ENCODE results near the gene TRNAU1AP.
"Not testable (repeated sequence)": the region's sequence is repeated elsewhere in the genome, so short reads cannot be mapped to it uniquely, and the experiment has no call there.

The TRNAU1AP gene

GRCh38 chr1:28578696-28579218, 25.9 kb downstream of the TRNAU1AP start:
- no peak for FAIRE-seq

- FAIRE-seq = no peak
Observed at GRCh38 chr1:28579401-28579800, 26.5 kb downstream of the TRNAU1AP start.

DNA sequence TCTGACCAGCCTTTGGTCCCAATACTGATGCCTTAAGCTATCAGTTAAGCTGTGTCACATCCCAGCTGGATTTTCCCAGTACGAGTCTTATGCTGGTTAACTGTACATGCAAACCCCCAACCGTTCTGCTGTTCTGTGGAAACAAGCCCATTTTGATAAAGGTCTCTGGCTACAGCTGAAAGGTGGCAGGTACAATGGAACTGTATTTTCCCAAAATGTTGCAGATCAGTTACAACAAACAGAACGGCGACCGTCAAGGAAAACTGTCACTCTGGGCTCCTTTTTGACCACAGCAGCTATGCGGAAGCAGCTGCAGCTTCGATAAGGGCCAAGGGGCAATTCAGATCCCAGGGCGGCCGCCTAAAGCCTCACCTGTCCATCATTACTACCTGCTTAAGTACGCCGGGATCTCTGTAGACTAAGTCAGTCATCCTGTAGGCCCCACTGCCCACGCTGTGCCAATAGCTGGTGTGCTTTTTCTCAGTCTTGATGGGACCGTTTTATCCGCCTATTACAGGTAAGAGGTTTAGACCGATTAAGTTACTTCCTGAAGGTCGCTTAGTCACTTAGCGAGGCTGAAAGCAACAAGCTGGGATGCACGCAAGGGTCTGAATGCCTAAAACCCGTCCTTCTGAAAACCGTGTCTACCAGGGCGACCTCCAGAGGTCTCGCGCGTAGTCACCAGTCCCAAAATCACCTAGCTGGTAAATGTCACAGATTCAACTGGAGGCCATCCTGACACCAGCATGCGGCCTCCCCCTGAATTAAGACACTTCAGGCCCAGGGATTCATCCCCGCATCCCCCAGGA, 28.0 kb downstream of the TRNAU1AP start:
- FAIRE-seq = no peak

DNA sequence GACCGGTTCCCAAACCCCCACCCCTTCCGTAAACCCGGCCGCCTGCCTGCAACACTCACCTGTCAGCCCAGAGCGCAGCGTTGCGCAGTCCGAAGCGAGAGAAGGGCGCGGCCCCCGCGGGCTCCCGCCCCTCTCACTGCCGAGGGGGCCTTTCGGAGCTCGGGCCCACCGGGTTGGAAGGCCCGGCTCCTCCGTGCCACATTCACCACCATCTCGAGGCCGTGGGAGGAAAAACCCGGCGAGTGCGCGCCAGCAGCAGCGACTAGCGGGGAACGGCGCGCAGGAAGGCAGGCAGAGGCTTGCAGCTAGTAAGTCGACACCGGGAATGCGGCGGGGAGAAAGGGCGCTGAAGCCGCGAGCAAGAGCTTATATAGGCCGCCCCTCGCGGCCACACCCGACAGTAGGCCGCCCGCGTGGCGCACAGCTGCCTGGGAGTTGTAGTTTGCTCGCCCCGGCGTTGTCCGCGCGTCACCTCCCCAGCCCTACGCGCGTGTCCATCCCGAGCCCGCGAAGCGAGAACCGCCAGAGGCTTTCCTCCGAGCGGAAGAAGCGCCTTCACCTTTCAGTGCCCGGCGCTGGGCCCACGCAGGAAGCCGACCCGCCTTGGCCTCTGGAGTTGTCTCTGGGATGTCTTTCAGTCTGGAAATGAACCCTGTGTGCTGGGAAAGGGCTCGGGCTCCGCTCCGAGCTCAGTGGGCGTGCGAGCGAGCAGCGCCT, 28.8 kb downstream of the TRNAU1AP start:
- FAIRE-seq = no peak

DNA sequence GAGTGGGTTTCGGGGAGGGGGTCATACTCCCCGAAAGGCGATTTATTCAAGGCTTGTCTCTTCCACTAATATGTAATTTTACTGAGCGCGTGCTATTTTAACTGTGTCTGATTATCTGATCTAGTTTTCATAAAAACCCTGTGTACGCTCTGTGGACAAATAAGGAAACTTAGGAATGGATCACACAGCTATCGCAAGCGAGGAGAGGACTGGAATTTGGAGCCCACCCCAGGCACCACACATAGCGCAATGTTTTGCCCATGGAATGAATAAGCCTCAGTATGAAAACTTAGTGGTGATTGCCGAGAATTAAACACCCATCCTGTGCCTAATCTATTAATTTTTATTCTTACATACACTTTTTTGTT, 29.3 kb downstream of the TRNAU1AP start:
- no peak for FAIRE-seq

DNA sequence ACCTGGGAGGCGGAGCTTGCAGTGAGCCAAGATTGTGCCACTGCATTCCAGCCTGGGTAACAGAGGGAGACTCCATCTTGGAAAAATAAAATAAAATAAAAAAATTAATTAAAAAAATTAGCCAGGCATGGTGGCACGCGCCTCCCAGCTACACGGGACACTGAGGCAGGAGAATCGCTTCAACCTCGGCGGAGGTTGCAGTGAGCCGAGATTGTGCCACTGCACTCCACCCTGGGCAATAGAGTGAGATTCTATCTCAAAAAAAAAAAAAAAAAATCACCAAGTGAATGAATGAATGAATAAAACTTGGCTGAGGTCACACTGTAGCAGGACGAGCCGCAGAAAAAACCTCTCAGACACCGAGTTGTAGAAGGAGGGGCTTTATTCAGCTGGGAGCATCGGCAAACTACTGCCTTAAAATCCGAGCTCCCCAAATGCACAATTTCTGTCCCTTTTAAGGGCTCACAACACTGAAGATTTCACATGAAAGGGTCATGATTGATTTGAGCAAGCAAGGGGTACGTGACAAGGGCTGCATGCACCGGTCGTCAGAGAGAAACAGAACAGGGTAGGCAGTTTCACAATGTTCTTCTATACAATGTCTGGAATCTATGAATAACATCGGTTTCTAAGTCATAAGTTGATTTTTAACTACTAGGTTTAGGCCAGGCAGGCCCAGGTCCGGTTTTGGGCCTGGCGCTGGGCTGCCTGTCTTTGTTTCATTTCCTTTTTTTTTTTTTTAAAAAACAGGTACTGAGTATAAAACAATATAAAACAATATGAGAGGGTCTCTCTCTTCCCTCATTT, 33.9 kb downstream of the TRNAU1AP start:
- FAIRE-seq = not testable (repeated sequence)

DNA sequence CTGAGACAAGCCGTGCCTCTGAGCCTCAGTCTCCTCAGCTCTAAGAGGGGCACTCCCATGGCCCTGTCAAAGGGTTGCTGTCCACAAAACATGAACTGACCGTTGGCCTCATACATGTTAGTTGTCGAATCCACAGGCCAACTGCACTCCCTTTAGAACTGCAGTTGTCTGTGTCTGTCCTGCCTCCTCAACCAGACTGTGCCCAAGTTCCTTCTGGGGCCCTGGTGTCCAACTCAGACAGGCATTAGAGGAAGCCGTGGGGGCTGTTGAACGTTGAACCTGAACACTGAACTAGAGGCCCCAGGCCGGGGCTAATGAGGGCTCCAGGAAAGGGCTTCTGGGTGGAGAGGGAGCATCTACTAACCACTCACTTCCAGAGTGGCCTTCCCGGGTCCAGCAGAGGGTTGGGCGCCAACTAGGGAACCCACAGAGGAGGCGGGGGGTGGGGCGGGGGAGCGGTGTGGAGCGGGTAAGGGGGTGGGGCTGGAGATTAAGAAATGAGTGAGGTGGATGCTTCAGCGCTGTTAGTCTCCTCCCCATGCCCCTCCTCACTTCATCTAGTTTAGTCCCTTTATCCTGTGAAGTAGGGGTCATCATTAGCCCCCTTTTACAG, 38.9 kb downstream of the TRNAU1AP start, which contains the start of gene RAB42:
Gene RAB42 (plus strand): TSS at position 558 of the 613 bp plus-strand sequence. CDS start 247 bp downstream, outside the sequence.
- no peak for FAIRE-seq

- FAIRE-seq = no peak
Observed at GRCh38 chr1:28592321-28593071, 39.6 kb downstream of the TRNAU1AP start.

DNA sequence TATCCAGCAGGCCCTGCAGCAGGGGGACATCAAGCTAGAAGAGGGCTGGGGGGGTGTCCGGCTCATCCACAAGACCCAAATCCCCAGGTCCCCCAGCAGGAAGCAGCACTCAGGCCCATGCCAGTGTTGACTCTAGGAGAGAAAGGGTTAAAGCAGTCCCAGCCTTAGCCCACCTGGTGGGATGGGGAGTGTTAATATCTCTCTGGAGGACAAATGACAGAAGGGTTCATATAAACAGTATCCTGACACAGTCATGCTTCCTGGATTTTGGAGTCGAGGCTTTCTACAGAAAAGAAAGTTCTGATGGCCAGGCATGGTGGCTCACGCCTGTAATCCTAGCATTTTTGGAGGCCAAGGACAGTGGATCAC, 41.1 kb downstream of the TRNAU1AP start:
- not testable (repeated sequence) for FAIRE-seq

- FAIRE-seq = not testable (repeated sequence)
Observed at GRCh38 chr1:28594686-28595411, 42.0 kb downstream of the TRNAU1AP start.

GRCh38 chr1:28595412-28596191, 42.7 kb downstream of the TRNAU1AP start:
- no peak for FAIRE-seq

DNA sequence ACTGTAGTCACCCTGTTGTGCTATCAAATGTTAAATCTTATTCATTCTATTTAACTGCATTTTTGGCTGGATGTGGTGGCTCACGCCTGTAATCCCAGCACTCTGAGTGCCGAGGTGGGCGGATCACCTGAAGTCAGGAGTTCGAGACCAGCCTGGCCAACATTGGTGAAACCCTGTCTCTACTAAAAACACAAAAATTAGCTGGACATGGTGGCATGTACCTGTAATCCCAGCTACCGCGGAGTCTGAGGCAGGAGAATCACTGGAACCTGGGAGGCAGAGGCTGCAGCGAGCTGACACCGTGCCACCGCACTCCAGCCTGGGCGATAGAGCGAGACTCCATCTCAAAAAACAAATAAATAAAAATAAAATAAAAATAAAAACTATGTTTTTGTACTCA, 43.4 kb downstream of the TRNAU1AP start:
- not testable (repeated sequence) for FAIRE-seq

DNA sequence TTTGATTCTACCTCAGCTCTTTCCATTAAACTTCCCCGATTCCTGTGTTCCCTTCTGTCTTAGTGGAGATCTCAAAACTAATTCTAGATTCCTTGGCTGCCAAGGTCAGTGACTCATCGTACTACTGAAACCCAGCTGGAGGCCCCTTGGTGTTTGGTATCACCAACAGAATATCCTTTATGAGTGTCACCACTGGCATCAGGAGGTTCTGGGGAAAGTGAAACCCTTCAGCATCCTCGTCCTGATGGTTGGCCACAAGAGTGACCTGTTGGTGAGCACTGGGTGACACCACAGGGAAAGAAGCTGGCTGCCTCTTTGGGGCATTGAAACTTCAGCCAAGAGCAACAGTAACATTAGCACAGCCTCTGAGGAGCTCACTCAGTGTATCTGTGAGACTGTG, 48.8 kb downstream of the TRNAU1AP start:
- FAIRE-seq = no peak

DNA sequence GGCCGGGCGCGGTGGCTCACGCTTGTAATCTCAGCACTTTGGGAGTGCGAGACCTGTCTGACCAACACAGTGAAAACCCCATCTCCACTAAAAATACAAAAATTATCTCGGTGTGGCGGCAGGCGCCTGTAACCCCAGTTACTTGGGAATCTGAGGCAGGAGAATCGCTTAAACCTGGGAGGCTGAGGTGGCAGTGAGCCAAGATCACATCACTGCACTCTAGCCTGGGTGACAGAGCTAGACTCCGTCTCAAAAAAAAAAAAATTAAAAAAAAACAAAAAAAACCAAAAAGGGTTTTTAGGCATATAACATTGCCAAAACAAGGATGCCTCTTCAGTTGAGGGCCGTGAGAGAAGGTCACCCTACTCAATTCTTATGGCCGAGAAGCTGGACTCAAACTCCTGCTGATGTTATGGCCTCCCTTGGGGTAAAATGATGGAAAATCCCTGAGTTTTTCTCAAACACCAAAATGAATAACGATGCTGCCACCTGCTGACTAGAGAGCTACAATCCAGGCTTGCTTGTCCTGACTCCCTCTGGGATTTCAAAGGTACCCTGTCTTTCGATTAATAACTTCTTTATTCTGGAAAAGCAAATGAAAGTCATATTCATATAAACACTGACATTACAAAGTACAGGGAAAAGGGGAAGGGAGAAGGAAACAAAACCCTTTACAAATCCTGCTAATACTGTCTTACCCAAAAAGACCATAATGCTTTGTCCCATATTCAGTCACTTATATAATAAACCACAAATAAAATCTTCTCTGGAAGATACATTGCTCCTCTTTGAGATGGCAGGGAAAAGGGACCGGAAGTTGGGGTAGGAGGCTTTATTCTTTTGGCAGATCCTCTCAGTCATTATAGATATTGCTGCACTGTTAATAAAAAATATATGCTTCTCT, 49.9 kb downstream of the TRNAU1AP start:
- FAIRE-seq = no peak

DNA sequence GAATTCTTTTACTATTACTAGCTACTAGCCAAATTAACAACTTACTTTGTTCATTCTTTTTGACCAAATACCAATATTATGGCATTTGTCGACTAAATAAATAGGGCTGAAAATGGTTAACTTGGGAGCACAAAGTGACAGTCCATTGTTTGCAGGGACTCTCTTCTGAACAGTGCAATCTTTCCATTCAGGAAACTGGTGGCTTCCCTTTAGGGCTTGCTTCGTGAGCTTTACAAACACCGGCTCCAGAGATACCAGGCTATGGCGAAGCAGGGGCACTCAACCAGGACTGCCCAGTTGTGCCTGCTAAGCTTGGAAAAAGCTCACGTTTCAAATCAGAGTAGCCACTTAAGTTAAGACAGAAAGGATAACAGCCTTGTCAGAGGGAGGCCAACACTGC, 51.5 kb downstream of the TRNAU1AP start:
- FAIRE-seq = no peak

DNA sequence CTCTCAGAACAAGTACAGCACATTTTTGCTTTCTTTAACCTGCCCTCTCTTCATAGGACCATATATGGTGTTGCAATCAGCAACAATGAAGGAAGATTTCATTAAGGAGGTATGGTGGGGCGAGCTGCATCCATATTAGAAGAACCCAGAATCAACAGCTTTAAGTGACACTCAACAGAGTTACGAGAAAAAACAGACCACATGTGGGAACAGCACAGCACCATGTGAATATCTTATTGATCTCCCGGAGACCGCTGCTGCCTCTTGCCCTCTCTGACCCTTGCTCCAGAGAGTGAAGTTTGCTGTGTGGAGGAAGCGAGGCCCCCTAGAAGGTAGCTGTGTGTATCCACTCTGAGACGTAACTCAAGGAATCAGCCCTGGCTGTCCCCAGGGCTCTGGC, 52.1 kb downstream of the TRNAU1AP start:
- FAIRE-seq = no peak

DNA sequence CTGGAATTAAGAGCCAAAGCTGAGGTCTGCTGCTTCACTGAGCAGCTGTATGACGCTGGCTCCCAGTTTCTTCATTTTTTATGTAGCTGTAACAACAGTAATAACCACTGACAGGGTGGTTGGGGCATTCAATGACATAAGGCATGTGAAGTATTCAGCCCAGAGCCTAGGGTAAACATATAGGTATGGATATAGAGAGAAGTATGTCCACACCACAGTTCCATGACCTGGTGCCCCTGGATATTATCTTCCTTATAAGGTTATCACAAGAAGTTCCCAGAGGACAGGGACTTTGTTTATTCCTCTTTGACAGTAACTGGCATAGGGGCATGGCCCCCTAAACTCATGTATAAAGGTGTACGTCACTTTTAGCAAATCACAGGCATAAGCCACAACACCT, 53.9 kb downstream of the TRNAU1AP start:
- no peak for FAIRE-seq

DNA sequence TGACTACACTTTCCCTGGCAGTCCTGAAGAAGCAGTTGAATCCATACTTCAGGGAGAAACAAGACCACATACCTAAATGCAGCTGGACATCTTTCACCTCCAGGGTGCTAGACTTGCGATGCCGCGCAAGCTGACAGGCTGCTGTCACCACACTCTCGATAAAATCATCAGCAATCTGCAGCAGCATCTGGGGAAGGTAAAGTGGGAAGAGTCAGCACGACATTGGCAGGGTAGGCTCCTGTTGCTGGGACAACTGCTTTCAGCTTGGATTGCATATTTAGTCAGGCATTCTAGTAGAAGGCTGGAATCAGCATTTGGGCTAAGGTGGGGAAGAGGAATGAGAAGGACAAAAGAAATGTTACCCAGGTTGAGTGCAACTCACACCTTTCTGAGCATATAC, 60.3 kb downstream of the TRNAU1AP start:
- no peak for FAIRE-seq

All from endometrium (tissue), 2 donors.